Suppressor macrophage treated with lipopolysaccharide for 1 hour (primary cell): ENCODE results near the gene GALE.
A peak's percentile ranks its signal among the peaks of the same experiment; 100 is the strongest.
"Not testable (repeated sequence)": the region's sequence is repeated elsewhere in the genome, so short reads cannot be mapped to it uniquely, and the experiment has no call there.

Experiments
- DNase-seq, 3 donors: peaks; one replicate each; pipeline ENCODE4 v3.0.0-alpha.2; 2020 to 2022

Gene GALE

DNA sequence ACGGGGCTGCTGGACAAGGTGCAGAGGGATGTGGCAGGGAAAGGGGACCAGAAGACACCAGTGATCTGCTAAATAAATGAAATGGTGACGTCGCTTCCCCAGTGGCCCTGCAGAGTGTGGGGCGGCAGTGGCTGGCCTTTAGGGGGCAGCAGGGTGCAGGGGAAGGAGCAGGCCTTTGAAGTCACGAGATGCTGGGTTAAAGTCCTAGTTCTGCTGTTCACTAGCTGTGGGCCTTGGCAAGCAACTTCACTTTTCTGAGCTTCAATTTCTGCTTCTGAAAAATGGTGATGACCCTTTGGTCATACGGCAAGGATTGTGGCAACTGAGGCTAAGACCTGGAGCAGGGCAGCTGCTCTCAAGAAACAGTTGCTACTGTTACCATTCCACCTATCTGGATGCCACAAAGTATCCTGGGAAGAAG, 9.2 kb upstream of the GALE start:
- peak; percentile 93 to 95 (median 95) for DNase-seq

DNA sequence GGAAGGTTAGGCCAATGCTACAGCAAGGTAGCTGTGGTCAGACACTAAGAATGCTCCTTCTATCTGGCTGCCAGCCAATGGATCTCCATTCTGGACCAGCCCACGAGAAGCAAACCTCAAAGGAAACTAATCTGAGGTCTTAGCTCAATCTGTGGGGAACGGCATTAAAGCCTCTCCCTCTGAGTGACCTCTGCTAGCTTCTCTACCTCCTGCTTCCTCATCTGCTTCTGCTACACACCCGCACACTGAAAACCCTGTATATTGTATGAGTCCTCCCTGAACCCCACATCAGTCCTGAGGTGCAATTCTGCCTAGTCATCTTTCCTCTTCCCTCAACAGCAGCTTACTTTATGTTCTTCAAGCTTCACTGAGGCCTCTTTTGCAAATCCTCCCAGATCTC, 6.9 kb upstream of the GALE start:
- no peak for DNase-seq

DNA sequence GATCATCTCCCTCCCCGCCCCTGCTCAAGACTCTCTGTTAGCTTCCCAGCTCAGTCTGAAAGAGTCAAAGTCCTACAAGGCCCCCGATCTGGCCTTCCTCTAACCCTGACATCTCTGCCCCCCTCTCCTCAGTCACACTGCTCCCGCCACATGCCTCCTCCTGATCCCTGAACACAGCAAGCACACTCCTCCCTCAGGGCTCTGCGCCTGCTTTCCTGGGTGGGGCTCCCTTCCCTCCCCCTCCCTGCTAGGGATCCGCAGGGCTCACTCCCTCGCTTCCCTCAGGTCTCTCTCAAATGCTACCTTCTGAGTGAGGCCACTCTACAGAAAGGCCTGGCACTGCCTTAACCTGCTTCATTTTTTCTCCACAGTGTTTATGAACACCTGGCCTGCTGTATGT, 5.7 kb upstream of the GALE start:
- no peak for DNase-seq

DNA sequence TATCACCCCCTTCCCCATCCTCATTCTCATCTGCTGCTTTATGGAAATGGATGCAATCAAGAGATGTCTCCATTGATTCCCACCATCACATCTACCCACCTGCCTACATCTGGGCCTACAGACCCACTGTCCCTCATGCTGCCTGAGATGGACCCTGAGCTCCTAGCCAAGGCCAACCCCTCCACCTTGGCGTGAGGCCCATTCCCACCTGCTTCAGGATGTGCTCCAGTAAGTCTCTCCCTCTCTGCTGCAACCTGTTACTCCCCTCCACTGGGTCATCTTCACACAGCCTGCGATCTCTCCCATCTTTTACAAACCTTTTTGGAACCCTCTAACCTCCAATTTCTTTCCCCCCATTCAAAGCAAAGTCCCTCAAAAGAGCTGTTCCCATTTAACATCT, 4.5 kb upstream of the GALE start:
- no peak for DNase-seq

DNA sequence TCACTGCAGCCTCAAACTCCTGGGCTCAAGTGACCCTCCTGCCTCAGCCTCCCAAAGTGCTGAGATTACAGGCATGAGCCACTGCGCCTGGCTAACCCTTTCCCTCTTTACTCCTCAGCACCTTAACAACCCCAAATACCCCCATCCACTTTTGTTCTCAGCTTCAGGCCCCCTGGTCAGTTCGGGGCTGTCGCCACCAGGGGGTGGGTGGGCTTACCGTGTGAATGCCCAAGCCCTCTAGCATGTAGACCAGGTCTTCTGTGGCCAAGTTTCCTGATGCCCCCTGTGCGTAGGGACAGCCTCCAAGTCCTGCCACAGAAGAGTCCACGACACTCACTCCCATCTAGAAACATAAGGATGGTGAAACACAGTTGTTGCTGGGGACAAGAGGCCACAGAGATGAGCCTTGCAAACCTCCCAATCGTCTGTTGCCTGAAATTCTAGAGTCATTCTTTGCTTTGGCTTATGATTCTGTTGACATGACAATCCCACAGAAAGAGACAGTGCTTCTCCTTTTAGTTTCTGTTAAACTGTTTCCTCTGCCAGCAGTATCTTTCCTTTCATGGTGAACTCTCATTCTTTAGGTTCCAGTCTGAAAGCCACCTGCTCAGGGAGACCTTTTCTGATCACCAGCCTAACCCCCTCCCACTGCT, 3.8 kb upstream of the GALE start:
- no peak for DNase-seq

DNA sequence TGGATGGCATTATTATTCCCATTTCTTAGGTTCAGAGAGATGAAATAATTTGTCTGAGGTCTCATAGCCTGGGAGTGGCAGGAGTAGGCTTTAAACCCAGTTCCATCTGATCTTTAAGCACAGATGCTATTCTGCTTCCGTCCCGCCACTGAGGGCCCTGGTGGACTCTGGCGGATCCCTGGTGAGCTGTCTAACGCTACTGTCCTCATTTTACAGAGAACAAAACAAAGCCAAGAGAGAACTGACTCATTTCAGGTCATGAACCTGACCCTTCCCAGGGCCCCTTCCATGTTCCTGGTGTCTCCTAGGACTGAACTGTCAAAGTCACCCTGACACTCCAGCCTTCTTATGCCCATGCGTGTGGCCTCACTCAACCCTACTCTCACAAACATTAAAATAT, 3.1 kb upstream of the GALE start:
- no peak for DNase-seq

DNA sequence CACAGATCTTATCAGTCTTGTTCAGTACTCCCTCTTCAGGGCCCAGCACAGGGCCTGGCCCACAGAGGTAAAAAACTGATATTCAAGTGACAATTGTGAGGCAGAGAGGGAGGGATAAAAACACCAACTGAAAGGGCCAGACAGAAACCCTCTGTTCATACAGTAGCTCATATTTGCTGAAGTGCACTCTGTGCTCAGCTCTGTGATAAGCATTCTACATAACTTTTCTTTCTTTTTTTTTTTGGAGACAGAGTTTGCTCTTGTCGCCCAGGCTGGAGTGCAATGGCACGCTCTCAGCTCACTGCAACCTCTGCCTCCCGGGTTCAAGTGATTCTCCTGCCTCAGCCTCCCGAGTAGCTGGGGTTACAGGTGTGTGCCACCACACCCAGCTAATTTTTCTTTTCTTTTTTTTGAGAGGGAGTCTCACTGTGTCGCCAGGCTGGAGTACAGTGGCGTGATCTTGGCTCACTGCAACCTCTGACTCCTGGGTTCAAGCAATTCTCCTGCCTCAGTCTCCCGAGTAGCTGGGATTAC, 2.3 kb upstream of the GALE start:
- not testable (repeated sequence) for DNase-seq

DNA sequence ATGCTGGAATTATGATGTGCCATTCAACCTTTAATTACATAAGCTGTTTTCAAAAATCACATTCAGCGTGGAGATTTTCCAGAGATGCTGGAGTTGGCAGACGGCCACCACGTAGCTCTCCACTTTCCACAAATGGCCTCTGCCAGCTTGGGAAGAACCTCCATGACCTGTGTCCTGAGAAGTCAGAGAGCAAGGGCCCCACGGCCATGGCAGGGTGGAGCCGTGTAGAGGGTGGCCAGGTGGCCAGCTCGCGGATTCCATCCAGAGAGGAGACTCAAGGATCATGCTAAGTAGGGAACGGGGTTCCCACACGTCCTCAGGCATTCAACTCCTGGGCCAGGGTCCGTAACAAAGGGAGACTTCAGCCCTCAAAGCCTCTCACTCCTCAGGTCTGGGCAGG, 1.3 kb upstream of the GALE start:
- DNase-seq = no peak

DNA sequence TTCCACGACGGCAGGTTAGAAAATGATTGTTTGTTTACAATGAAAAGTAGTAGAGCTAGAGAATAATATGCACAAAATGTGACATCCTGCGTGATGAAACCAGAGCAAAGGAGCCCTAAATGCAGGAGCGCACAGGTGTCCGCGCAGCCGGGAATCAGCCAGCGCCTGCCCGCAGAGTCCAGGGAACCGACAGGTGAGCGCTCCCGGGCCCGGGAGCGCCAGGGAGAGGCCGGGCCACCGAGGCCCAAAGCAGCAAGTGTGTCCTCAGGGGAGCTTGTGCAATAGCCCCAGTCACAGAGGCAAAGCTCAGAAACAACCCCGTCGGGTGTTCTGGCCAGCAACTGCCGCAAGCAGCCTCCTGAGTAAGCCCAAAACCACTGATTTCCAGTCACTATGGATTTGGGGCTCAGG, 789 bp upstream of the GALE start:
- DNase-seq = peak in 1 of 3 donors; percentile 40

DNA sequence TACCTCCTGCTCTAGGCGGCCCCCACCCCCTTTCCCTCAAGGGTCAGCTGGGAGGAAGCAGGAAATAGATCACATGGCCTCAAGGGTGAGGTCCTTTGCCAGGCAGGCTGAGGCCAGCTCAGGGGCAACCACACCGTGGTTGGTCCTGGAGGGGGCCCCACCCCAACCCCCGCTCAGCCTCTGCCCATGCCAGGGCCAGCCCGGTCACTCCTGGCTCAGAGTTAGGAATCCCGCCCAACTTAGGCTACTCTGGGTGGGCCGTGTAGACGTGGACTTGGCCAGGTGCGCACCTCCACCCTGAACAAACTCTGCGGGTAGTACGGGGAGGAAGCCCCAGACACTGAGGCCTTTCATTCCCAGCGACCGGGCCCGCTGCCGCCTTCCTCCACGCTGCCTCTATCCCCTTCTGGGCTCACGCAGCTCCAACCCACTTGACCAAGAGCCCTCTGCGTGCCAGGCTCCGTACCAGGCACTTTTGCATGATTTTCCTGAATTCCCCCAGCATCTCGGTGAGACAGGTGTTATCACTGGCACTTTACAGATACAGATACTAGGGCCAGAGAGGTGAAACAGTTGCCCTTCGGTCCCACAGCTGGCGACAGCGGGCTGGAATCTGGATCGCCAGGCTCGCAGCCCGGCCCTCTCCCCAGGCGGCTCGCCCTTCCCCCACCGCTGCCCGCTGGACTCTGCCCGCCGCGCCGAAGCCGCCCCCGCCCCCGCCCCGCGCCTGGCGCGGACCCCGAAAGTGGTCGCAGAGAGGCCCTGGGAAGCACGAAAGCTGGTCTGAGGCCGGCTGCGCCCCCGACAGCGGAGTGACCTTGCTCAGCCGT, 769 bp downstream of the GALE start:
- DNase-seq = peak in 2 of 3 donors; percentile 38 to 54

DNA sequence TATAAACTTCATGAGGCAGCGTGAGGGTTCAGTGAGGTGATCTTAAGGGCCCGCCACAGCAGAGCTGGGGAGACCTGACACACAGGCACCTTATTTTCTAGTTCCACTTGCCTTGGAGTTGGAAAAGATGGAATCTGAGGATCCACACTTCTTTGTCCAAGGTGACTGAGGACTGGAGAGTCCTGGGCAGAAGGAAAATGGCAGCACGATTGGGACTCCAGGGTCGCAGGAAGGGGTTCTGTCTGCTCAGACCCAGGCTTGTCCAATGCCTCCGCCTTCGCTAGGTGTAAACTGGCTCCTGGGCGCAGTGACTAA, 1.3 kb downstream of the GALE start:
- DNase-seq = no peak

DNA sequence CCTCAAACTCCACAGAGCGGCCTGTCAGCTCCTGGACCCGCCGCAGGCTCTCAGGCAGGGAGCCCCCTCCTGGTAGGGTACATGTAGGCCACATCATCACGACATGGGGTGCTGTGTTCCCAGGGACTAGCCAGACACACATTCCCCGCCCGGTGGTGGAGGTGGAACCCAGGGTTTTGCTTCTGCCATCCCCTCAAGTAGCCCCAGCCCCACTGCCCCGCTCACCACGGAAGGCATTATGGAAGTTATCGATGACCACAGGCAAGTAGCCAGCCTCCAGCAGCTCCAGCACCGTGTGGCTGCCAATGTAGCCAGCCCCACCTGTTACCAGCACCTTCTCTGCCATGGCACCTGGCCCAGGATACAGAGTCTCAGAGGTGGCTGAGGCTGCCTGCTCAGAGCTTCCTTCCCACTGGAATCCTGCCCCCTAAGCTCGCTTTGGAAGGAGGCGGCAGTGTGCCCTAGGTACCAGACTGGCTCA, 1.9 kb downstream of the GALE start:
- peak in 2 of 3 donors; percentile 22 to 50 for DNase-seq

DNA sequence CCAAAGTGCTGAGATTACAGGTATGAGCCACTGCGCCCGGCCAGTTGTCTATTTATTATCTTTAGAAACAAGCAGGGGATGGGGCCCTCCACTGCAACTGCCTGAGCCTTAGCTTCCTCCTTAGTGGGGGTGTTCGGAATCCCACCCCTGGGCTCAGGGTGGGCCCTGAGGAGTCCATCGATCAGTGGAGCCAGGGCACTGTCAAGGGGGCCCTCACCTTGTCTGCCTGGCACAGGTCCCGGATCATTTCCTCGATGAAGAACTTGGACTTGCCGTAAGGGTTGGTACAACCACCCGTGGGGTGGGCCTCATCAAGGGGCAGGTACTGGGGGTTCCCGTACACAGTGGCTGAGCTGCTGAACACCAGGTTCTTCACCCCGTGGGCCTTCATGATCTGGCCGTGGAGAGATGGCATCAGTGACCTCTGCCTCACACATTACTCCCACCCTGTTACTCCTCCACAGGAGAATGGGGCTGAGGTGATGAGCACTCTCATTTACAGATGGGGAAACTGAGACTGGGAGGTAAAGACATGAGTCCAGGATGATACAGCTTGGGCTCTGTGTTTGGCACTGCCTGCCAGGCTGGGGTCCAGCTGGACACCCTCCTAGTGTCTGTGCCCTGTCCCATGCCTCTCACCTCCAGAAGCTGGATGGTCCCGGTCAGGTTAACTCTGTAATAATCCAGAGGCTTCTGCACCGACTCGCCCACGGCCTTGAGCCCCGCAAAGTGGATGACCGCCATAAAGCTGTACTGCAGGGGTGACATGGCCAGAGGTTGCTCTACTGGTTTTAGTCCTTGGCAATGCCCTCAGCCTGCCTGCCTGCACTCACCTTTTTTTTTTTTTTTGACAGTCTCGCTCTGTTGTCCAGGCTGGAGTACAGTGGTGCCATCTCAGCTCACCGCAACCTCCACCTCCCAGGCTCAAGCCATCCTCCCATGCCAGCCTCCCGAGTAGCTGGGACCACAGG, 2.8 kb downstream of the GALE start:
- DNase-seq = no peak

DNA sequence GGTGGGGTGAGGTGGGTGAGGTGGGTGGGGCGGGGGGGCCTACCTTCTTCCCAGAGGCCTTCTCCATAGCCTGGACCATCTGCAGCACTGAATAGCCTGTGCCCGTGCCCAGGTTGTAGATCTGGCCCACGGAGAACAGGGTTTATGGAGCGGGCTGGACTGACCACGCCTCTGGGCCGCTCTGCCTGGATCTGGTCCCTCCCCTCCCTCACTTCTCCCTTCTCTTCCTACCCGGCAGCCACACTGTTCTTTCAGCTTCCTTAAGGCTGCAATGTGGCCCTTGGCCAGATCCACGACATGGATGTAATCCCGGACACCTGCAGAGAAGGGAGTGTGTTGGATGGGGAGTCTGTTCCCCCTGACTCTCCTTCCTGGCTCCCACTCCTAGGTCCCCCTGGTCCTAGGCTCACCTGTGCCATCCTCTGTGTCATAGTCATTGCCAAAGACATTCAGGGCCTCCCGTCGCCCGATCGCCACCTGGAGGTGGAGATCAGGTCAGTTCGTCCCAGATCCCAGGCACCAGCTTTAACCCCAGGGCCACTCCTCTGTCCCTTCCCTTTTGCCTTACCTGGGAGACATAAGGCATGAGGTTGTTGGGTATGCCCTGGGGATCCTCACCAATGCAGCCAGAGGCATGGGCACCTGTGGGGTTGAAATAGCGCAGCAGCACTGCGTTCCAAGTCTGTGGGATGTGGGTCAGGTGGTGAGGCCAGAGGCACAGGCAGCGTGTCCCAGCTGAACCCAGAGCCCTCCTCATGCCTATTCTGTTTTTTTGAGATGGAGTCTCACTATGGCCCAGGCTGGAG, 3.9 kb downstream of the GALE start:
- DNase-seq = no peak

DNA sequence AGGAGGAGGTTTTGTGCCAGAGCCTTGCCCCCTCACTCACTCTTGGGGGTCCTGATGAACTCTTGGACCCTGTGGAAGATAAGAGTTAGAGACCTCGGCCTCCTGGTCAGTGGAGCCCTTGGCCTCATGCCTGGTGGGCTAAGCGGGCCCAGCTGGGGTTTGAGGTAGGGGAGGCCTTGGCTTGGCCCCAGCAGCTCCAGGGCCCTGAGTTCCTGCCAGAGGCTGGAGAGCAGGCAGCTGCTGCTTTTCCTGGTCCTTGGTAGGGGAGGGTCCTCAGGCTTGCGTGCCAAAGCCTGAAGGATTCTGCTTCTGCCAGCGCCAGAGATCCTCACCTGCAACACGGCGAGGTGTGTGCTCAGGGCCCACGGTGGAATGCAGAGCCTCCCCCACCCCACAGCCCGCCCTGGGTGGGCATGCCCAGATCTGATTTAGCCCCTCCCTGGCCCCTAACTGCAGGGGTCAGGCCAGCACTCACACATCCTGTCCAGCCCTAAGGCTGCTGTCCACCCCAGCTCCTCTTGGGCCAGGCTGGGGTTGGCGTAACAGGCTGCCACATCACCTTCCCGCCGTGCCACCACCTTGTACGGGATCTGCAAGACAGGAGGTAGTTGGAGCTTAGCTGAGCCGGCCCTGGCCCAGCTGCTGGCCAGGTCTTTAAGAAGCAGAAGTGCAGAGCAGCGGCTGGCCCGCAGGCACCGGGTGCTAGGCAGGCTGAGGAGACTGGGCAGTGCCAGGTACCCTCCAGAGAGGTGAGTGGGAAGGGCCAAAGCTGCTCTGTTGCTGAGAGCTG, 4.7 kb downstream of the GALE start:
- DNase-seq = no peak

DNA sequence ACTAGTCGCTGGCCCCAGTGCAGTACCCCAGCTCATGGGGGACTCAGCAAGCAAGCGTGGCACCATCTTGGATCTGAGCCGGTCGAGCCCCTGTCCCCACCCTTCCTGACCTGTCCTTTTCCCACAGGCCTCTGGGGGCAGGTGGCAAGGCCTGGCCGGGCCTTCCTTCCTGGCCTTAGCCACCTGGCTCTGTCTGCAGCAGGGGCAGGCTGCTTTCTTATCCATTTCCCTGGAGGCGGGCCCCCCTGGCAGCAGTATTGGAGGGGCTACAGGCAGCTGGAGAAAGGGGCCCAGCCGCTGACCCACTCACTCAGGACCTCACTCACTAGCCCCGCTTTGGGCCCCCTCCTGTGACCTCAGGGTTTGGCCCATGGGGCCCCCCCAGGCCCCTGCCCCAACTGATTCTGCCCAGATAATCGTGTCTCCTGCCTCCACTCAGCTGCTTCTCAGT, 5.8 kb downstream of the GALE start:
- not testable (repeated sequence) for DNase-seq

DNA sequence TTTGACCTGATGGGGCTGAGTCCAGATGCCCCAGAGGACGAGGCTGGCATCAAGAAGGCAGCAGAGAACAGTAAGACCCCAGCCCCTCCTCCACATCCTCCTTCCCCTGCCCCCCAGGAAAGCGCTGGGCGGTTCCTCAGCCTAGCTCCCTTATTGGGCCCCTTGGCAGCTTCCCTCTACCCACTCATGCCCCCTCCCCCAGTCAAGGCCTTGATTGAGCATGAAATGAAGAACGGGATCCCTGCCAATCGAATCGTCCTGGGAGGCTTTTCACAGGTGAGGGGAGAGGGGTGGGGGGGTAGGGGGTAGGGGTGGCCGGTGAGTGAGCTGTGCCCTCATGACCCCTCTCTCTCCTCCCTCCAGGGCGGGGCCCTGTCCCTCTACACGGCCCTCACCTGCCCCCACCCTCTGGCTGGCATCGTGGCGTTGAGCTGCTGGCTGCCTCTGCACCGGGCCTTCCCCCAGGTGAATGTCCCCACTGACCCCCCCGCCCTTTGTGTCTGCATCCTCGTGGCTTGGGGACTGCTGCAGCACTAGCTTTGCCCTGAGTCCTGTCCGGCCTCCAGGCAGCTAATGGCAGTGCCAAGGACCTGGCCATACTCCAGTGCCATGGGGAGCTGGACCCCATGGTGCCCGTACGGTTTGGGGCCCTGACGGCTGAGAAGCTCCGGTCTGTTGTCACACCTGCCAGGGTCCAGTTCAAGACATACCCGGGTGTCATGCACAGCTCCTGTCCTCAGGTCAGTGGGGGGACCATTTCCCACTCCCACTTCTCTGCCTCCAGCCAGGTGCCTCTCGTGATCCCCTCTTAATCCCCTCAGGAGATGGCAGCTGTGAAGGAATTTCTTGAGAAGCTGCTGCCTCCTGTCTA, 6.5 kb downstream of the GALE start:
- no peak for DNase-seq

DNA sequence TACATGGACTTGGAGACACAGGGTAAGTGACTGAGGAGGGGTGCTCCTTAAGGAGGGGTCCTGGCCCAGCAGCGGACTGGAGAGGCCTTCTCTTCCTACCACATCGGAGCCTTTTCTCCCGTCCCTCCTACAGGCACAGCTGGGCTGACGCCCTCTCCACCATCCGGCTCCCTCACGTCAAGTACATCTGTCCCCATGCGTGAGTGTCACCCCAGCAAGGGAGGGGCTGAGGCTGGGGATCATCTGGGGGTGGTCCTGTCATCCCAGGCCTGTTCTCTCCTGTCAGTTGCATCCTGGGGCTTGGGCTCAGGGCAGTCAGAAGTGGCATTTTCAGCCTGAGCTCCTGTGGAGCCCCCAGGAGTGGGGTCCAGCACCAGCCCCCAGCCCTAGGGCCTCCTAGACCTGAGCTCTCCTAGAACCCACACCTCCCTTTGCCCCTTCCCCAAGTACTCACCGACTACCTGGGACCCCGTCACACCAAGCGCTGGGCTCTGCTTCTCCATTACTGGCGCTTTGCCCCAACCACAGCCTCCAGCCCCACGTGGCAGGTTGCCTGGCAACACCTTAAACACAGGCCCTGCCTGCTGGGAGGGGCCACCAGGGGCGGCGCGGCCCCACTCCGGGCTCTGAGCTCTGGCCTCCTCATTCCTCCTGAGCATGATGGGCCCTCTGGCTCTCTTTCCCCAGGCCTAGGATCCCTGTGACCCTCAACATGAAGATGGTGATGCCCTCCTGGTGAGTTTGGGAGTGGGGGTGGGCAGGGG, 7.4 kb downstream of the GALE start:
- DNase-seq = peak in 1 of 3 donors; percentile 28
